GM23338 (cell line): Measurements from ENCODE around the gene RNF112. TPM values are rescaled to one million over a fixed set of nuclear protein-coding genes. Genes with fewer than 3 reads are reported as not detected.

Experiments
- ATAC-seq: fragments of 200-7000 bp; cut with Tn5 transposase; 3 replicates; pipeline ENCODE4 v1.9.1; 2020
- DNase-seq: peaks from one replicate; pipeline ENCODE4 v3.0.0-alpha.2; 2015; ENCODE audit warnings: low spot score
- H2AFZ ChIP-seq: fragments of 200-600 bp; sonication (generic); 2 replicates; pipeline ENCODE4 v1.8.0; 2016; ENCODE audit warnings: antibody characterized with exemption, mild to moderate bottlenecking, moderate library complexity
- H3F3A ChIP-seq: fragments of 200-600 bp; sonication (generic); replicated peaks from 2 replicates; pipeline ENCODE4 v1.8.0; 2017; ENCODE audit warnings: antibody characterized with exemption, mixed run types, low read depth
- H3K27ac ChIP-seq: fragments of 200-600 bp; sonication (generic); 2 replicates; pipeline ENCODE4 v1.6.1; 2016; ENCODE audit warnings: low read depth
- H3K27me3 ChIP-seq: fragments of 200-600 bp; sonication (generic); 2 replicates; pipeline ENCODE4 v1.8.0; 2016; ENCODE audit warnings: mild to moderate bottlenecking, mixed run types, moderate library complexity; ENCODE audit not compliant: insufficient read depth
- H3K36me3 ChIP-seq: fragments of 200-600 bp; sonication (generic); 2 replicates; pipeline ENCODE4 v1.8.0; 2016; ENCODE audit warnings: mild to moderate bottlenecking; ENCODE audit not compliant: insufficient read depth
- H3K4me1 ChIP-seq: fragments of 200-600 bp; sonication (generic); 2 replicates; pipeline ENCODE4 v1.8.0; 2016; ENCODE audit warnings: mild to moderate bottlenecking, moderate library complexity; ENCODE audit not compliant: insufficient read depth
- H3K4me2 ChIP-seq: fragments of 200-600 bp; sonication (generic); 2 replicates; pipeline ENCODE4 v1.7.1; 2017; ENCODE audit warnings: mixed run types
- H3K4me3 ChIP-seq: fragments of 200-600 bp; sonication (generic); 2 replicates; pipeline ENCODE4 v1.6.1; 2016; ENCODE audit warnings: mixed run types
- H3K79me2 ChIP-seq: fragments of 200-600 bp; sonication (generic); replicated peaks from 2 replicates; pipeline ENCODE4 v1.8.0; 2017; ENCODE audit warnings: mild to moderate bottlenecking; ENCODE audit not compliant: insufficient read depth
- H3K9me2 ChIP-seq: fragments of 200-600 bp; sonication (generic); 2 replicates; pipeline ENCODE4 v1.8.0; 2017; ENCODE audit not compliant: insufficient read depth
- H4K20me1 ChIP-seq: fragments of 200-600 bp; sonication (generic); replicated peaks from 2 replicates; pipeline ENCODE4 v1.8.0; 2017; ENCODE audit warnings: mild to moderate bottlenecking; ENCODE audit not compliant: insufficient read depth
- H3K27ac Mint-ChIP-seq: 2 replicates; pipeline ENCODE4 v1.8.0; 2020; ENCODE audit warnings: inconsistent platforms, mild to moderate bottlenecking, moderate library complexity, mixed read lengths
- H3K27me3 Mint-ChIP-seq: 3 replicates; pipeline ENCODE4 v1.8.0; 2022; ENCODE audit warnings: low read depth, mild to moderate bottlenecking, moderate library complexity, mixed read lengths, inconsistent platforms; ENCODE audit not compliant: insufficient read depth, poor library complexity
- H3K36me3 Mint-ChIP-seq: 3 replicates; pipeline ENCODE4 v1.8.0; 2021; ENCODE audit warnings: low read depth, mild to moderate bottlenecking, inconsistent platforms, moderate library complexity, mixed read lengths
- H3K4me1 Mint-ChIP-seq: 3 replicates; pipeline ENCODE4 v1.8.0; 2020; ENCODE audit warnings: mild to moderate bottlenecking, inconsistent platforms, mixed read lengths
- H3K4me3 Mint-ChIP-seq: 3 replicates; pipeline ENCODE4 v1.8.0; 2021; ENCODE audit warnings: moderate library complexity, mild to moderate bottlenecking, inconsistent platforms, mixed read lengths
- H3K9me3 Mint-ChIP-seq: 3 replicates; pipeline ENCODE4 v1.8.0; 2020; ENCODE audit warnings: moderate library complexity, mild to moderate bottlenecking, inconsistent platforms, mixed read lengths
- CREB1 ChIP-seq: fragments of 250-450 bp; sonication (Bioruptor Pico); IDR thresholded peaks from 2 replicates; pipeline ENCODE4 v1.5.0; 2020; ENCODE audit warnings: low read depth, mild to moderate bottlenecking, moderate library complexity
- CTCF ChIP-seq, 2 experiments: fragments of 200-600 bp in 1 of 2; sonication (generic) in 1 of 2; conservative IDR thresholded peaks; 2 replicates each; pipeline versions ENCODE4 v1.5.1 to v1.6.1; 2016 to 2017; ENCODE audit warnings: antibody characterized with exemption in 2 of 2, low read depth in 2 of 2, mild to moderate bottlenecking in 2 of 2, moderate library complexity in 1 of 2
- ETS1 ChIP-seq: IDR thresholded peaks from 2 replicates; pipeline ENCODE4 v1.6.1; 2016; ENCODE audit warnings: antibody characterized with exemption
- EZH2 ChIP-seq: fragments of 200-600 bp; sonication (generic); IDR thresholded peaks from one replicate; pipeline ENCODE4 v1.8.0; 2017; ENCODE audit warnings: antibody characterized with exemption, mild to moderate bottlenecking, low read depth; ENCODE audit not compliant: unreplicated experiment
- EZH2phosphoT487 ChIP-seq: fragments of 200-600 bp; sonication (generic); IDR thresholded peaks from one replicate; pipeline ENCODE4 v1.8.1; 2018; ENCODE audit warnings: antibody characterized with exemption; ENCODE audit not compliant: unreplicated experiment
- JUNB ChIP-seq: IDR thresholded peaks from one replicate; pipeline ENCODE4 v1.6.1; 2016; ENCODE audit warnings: antibody characterized with exemption; ENCODE audit not compliant: unreplicated experiment
- NANOG ChIP-seq: IDR thresholded peaks from 2 replicates; pipeline ENCODE4 v1.6.1; 2016; ENCODE audit warnings: antibody characterized with exemption, borderline replicate concordance
- POLR2AphosphoS5 ChIP-seq: IDR thresholded peaks from 2 replicates; pipeline ENCODE4 v1.6.1; 2016; ENCODE audit warnings: antibody characterized with exemption, low read depth
- STAT1 ChIP-seq: IDR thresholded peaks from one replicate; pipeline ENCODE4 v1.6.1; 2016; ENCODE audit warnings: antibody characterized with exemption; ENCODE audit not compliant: unreplicated experiment
- ZNF114 ChIP-seq: fragments of 250-450 bp; sonication (Bioruptor Pico); IDR thresholded peaks from 2 replicates; pipeline ENCODE4 v1.5.0; 2020; ENCODE audit warnings: mild to moderate bottlenecking, moderate library complexity
- ZNF331 ChIP-seq: fragments of 250-450 bp; sonication (Bioruptor Pico); IDR thresholded peaks from 2 replicates; pipeline ENCODE4 v1.5.0; 2020; ENCODE audit warnings: low read depth, mild to moderate bottlenecking, moderate library complexity
- polyA plus RNA-seq: library from polyadenylated mRNA; unstranded; fragments of >200 nt; fragmentation: Nextera tagmentation; extraction: Ambion mirVana; gene quantifications from 2 replicates; pipeline ENCODE4 v1.2.1, GENCODE V29; 2016
- total RNA-seq: library from RNA; depleted of rRNA; stranded (reverse); fragments of >200 nt; shearing (Covaris generic); gene quantifications from 2 replicates; pipeline ENCODE4 v1.2.3, GENCODE V29; 2014
- TF ChIP-seq, protein P1 (sequence below): fragments of 250-450 bp; sonication (Bioruptor Pico); IDR thresholded peaks from 2 replicates; pipeline ENCODE4 v1.5.0; 2020; ENCODE audit warnings: mild to moderate bottlenecking, moderate library complexity
- TF ChIP-seq, protein P2 (sequence below): IDR thresholded peaks from one replicate; pipeline ENCODE4 v1.6.1; 2018; ENCODE audit warnings: antibody characterized with exemption; ENCODE audit not compliant: unreplicated experiment

RNF112 gene
- total and polyA plus RNA-seq, 2 experiments from 2014 or later = 0.42 to 4.1 TPM

DNA sequence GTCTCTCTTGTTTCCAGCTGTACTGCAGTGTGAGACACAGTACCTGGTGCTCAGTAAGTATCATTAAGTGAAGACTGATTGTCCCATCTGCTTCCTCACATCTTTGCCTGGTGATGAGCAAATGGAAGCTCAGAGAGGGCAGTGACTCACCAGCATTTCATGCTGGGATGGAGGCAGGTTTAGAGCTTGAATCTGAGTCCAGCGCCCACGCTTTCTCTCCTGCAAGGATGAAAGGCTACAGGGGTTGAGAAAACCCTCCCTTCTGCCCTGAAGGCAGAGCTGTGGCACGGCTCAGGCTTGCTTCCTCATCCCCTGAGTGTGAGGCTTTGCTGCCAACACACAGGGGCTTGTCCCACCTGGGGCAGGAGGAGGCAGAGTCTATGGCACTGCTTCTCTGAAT lies 1.5 kb upstream of the RNF112 start:
- no peaks in the 10 kb centered on the region for H3K9me3 Mint-ChIP-seq
- no peaks in the 10 kb centered on the region for H4K20me1 ChIP-seq
- H3K4me2 ChIP-seq = no peak overlapping the region
- H3K36me3 ChIP-seq = no peaks in the 10 kb centered on the region
- H3K36me3 Mint-ChIP-seq = no peaks in the 10 kb centered on the region
- peaks cover 17% of the 10 kb centered on the region for H3K4me1 Mint-ChIP-seq
- no peak overlapping the region for H2AFZ ChIP-seq
- H3K27ac Mint-ChIP-seq = no peak overlapping the region
- H3K27ac ChIP-seq = no peak overlapping the region
- no peaks in the 10 kb centered on the region for H3K9me2 ChIP-seq
- no peaks in the 10 kb centered on the region for H3K79me2 ChIP-seq
- peaks cover 15% of the 10 kb centered on the region for H3K4me1 ChIP-seq
- ATAC-seq = no peak
- no peak for TF ChIP-seq POLR2AphosphoS5
- no peak for TF ChIP-seq EZH2phosphoT487
- no peak for TF ChIP-seq STAT1
- TF ChIP-seq EZH2 = no peak
- TF ChIP-seq NANOG = no peak
- TF ChIP-seq ETS1 = no peak
- TF ChIP-seq, protein P1, sequence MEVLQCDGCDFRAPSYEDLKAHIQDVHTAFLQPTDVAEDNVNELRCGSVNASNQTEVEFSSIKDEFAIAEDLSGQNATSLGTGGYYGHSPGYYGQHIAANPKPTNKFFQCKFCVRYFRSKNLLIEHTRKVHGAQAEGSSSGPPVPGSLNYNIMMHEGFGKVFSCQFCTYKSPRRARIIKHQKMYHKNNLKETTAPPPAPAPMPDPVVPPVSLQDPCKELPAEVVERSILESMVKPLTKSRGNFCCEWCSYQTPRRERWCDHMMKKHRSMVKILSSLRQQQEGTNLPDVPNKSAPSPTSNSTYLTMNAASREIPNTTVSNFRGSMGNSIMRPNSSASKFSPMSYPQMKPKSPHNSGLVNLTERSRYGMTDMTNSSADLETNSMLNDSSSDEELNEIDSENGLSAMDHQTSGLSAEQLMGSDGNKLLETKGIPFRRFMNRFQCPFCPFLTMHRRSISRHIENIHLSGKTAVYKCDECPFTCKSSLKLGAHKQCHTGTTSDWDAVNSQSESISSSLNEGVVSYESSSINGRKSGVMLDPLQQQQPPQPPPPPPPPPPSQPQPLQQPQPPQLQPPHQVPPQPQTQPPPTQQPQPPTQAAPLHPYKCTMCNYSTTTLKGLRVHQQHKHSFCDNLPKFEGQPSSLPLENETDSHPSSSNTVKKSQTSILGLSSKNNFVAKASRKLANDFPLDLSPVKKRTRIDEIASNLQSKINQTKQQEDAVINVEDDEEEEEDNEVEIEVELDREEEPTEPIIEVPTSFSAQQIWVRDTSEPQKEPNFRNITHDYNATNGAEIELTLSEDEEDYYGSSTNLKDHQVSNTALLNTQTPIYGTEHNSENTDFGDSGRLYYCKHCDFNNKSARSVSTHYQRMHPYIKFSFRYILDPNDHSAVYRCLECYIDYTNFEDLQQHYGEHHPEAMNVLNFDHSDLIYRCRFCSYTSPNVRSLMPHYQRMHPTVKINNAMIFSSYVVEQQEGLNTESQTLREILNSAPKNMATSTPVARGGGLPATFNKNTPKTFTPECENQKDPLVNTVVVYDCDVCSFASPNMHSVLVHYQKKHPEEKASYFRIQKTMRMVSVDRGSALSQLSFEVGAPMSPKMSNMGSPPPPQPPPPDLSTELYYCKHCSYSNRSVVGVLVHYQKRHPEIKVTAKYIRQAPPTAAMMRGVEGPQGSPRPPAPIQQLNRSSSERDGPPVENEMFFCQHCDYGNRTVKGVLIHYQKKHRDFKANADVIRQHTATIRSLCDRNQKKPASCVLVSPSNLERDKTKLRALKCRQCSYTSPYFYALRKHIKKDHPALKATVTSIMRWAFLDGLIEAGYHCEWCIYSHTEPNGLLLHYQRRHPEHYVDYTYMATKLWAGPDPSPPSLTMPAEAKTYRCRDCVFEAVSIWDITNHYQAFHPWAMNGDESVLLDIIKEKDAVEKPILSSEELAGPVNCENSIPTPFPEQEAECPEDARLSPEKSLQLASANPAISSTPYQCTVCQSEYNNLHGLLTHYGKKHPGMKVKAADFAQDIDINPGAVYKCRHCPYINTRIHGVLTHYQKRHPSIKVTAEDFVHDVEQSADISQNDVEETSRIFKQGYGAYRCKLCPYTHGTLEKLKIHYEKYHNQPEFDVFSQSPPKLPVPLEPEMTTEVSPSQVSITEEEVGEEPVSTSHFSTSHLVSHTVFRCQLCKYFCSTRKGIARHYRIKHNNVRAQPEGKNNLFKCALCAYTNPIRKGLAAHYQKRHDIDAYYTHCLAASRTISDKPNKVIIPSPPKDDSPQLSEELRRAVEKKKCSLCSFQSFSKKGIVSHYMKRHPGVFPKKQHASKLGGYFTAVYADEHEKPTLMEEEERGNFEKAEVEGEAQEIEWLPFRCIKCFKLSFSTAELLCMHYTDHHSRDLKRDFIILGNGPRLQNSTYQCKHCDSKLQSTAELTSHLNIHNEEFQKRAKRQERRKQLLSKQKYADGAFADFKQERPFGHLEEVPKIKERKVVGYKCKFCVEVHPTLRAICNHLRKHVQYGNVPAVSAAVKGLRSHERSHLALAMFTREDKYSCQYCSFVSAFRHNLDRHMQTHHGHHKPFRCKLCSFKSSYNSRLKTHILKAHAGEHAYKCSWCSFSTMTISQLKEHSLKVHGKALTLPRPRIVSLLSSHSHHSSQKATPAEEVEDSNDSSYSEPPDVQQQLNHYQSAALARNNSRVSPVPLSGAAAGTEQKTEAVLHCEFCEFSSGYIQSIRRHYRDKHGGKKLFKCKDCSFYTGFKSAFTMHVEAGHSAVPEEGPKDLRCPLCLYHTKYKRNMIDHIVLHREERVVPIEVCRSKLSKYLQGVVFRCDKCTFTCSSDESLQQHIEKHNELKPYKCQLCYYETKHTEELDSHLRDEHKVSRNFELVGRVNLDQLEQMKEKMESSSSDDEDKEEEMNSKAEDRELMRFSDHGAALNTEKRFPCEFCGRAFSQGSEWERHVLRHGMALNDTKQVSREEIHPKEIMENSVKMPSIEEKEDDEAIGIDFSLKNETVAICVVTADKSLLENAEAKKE = no peak
- TF ChIP-seq CTCF (conservative IDR thresholded peaks at IDR 0.05; ENCODE audit: low read depth in 2 of 2) = no peak
- TF ChIP-seq ZNF331 = no peak
- no peak for TF ChIP-seq CREB1 (CRISPR knock-in tag)
- TF ChIP-seq ZNF114 = no peak
- TF ChIP-seq, protein P2, sequence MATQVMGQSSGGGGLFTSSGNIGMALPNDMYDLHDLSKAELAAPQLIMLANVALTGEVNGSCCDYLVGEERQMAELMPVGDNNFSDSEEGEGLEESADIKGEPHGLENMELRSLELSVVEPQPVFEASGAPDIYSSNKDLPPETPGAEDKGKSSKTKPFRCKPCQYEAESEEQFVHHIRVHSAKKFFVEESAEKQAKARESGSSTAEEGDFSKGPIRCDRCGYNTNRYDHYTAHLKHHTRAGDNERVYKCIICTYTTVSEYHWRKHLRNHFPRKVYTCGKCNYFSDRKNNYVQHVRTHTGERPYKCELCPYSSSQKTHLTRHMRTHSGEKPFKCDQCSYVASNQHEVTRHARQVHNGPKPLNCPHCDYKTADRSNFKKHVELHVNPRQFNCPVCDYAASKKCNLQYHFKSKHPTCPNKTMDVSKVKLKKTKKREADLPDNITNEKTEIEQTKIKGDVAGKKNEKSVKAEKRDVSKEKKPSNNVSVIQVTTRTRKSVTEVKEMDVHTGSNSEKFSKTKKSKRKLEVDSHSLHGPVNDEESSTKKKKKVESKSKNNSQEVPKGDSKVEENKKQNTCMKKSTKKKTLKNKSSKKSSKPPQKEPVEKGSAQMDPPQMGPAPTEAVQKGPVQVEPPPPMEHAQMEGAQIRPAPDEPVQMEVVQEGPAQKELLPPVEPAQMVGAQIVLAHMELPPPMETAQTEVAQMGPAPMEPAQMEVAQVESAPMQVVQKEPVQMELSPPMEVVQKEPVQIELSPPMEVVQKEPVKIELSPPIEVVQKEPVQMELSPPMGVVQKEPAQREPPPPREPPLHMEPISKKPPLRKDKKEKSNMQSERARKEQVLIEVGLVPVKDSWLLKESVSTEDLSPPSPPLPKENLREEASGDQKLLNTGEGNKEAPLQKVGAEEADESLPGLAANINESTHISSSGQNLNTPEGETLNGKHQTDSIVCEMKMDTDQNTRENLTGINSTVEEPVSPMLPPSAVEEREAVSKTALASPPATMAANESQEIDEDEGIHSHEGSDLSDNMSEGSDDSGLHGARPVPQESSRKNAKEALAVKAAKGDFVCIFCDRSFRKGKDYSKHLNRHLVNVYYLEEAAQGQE = no peak
- TF ChIP-seq JUNB = no peak
- no peak overlapping the region for H3K4me3 Mint-ChIP-seq
- no peak overlapping the region for H3K4me3 ChIP-seq
- H3F3A ChIP-seq = no peaks in the 10 kb centered on the region
- H3K27me3 ChIP-seq = no peaks in the 10 kb centered on the region
- no peak for DNase-seq
- H3K27me3 Mint-ChIP-seq = peaks cover 16% of the 10 kb centered on the region
